ENCODE measurements around the gene LMO1.

DNA sequence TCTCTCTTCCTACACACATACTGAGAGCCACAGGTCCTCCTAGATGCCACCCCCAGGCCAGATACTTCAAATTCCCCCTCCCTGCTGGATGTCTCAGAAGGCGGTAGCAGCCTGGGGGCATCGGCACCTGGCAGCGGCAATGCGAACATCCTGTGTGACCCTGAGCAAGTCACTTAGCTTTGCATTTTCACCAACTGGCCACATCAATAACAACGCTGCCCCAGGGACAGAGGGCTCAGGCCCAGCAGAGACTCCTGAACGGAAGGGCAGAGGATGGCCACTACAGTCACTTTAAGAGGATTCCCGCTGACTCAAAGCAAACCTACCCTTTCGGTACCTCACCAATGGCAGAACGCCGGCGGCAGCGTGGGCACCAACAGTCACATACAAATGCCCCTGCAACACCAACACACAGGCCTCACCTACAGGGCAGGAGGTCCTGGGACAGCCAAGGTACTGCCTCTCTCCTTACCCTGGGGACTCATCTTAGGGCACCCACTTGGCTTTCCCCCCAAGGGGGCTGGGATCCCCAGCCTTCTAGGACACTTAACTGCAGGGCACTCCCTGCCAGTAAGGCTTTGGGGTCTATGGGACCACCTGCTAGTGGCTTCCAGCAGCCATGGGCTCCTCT lies 1.6 kb downstream of the LMO1 start:
- TF ChIP-seq CHD2 (IDR thresholded peaks at IDR 0.05; ENCODE audit: low read depth, low read length) (no peak), CXXC5 (CRISPR knock-in tag; IDR thresholded peaks at IDR 0.05) (no peak), BRCA1 (IDR thresholded peaks at IDR 0.05) (no peak), BRCA1 (CRISPR knock-in tag; IDR thresholded peaks at IDR 0.05) (no peak), MAFK (IDR thresholded peaks at IDR 0.05; ENCODE audit: low read length) (no peak), SRF (CRISPR knock-in tag; IDR thresholded peaks at IDR 0.05) (no peak), EZH2 (IDR thresholded peaks at IDR 0.05; ENCODE audit: borderline replicate concordance, low read depth, low read length) (no peak), POLR2A (conservative IDR thresholded peaks at IDR 0.05) (no peak), SP1 (CRISPR knock-in tag; IDR thresholded peaks at IDR 0.05) (no peak), TCF3 (CRISPR knock-in tag; IDR thresholded peaks at IDR 0.05) (no peak), LARP7 (IDR thresholded peaks at IDR 0.05) (no peak), ATF7 (IDR thresholded peaks at IDR 0.05) (no peak), PREB (CRISPR knock-in tag; IDR thresholded peaks at IDR 0.05) (no peak)
- TF ChIP-seq, protein P1, sequence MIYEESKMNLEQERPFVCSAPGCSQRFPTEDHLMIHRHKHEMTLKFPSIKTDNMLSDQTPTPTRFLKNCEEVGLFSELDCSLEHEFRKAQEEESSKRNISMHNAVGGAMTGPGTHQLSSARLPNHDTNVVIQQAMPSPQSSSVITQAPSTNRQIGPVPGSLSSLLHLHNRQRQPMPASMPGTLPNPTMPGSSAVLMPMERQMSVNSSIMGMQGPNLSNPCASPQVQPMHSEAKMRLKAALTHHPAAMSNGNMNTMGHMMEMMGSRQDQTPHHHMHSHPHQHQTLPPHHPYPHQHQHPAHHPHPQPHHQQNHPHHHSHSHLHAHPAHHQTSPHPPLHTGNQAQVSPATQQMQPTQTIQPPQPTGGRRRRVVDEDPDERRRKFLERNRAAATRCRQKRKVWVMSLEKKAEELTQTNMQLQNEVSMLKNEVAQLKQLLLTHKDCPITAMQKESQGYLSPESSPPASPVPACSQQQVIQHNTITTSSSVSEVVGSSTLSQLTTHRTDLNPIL (CRISPR knock-in tag; IDR thresholded peaks at IDR 0.05) = no peak
